LHCN-M2 (cell line): ENCODE measurements around the gene ALDH3B2. TPM values are rescaled to one million over a fixed set of nuclear protein-coding genes. Genes with fewer than 3 reads are reported as not detected.
"Not testable (repeated sequence)": the region's sequence is repeated elsewhere in the genome, so short reads cannot be mapped to it uniquely, and the experiment has no call there.

Experiments
- DNase-seq: peaks from one replicate; pipeline ENCODE4 v3.0.0-alpha.2; 2012; ENCODE audit warnings: low read depth
- total RNA-seq: library from RNA; depleted of rRNA; stranded (reverse); fragments of >200 nt; gene quantifications from 2 replicates; pipeline ENCODE4 v1.2.3, GENCODE V29; 2014

ALDH3B2 gene
- total RNA-seq, 1 experiment from 2014 or later = not detected

GRCh38 chr11:67644472-67645418 is 29.7 kb downstream of the ALDH3B2 start:
- no peak for DNase-seq

- DNase-seq = no peak
These were observed 30.4 kb downstream of the ALDH3B2 start for GRCh38 chr11:67644042-67644441.

GRCh38 chr11:67642173-67643120 is 32.0 kb downstream of the ALDH3B2 start:
- no peak for DNase-seq

- no peak for DNase-seq
These were observed 32.9 kb downstream of the ALDH3B2 start for GRCh38 chr11:67641338-67642172.

GRCh38 chr11:67640758-67641337 is 33.6 kb downstream of the ALDH3B2 start:
- no peak for DNase-seq

- peak; percentile 25 for DNase-seq
These were observed 34.2 kb downstream of the ALDH3B2 start for GRCh38 chr11:67640021-67640757.

- DNase-seq = no peak
These were observed 35.0 kb downstream of the ALDH3B2 start, which contains the start of gene TBX10 for GRCh38 chr11:67639438-67639859. TSS of gene TBX10 (minus strand) at chr11:67639763. CDS start at chr11:67639472, 291 bp downstream.

- DNase-seq = no peak
These were observed 35.6 kb downstream of the ALDH3B2 start for GRCh38 chr11:67638535-67639437.

GRCh38 chr11:67637441-67637840 is 37.0 kb downstream of the ALDH3B2 start:
- not testable (repeated sequence) for DNase-seq

GRCh38 chr11:67636962-67637361 is 37.5 kb downstream of the ALDH3B2 start:
- no peak for DNase-seq

GRCh38 chr11:67635231-67635521 is 39.2 kb downstream of the ALDH3B2 start:
- no peak for DNase-seq

GRCh38 chr11:67634366-67635230 is 39.8 kb downstream of the ALDH3B2 start:
- DNase-seq = no peak

- no peak for DNase-seq
These were observed 40.6 kb downstream of the ALDH3B2 start for GRCh38 chr11:67633758-67634365.

- DNase-seq = no peak
These were observed 41.3 kb downstream of the ALDH3B2 start for GRCh38 chr11:67632982-67633755.

- DNase-seq = no peak
These were observed 42.0 kb downstream of the ALDH3B2 start for GRCh38 chr11:67632175-67632981.

- no peak for DNase-seq
These were observed 42.6 kb downstream of the ALDH3B2 start for GRCh38 chr11:67631853-67632174.
